ENCODE data around the gene HAND2. TPM values are rescaled to one million over a fixed set of nuclear protein-coding genes. Genes with fewer than 3 reads are reported as not detected.

The HAND2 gene
- total and polyA plus RNA-seq, 2 donors, result 1.2 to 1.4 TPM

- H3K4me1 ChIP-seq (ENCODE audit: control insufficient read depth in 2 of 2, insufficient read depth in 2 of 2, low read length in 2 of 2), result peaks cover 0 to 7% of the 10 kb centered on the region in 2 donors
- H3K4me3 ChIP-seq (ENCODE audit: low read length in 2 of 2), result no peak overlapping the region
- no peak overlapping the region for H3K27ac ChIP-seq (ENCODE audit: low read depth in 1 of 2, low read length in 1 of 2)
- 13% methylated on average over 24 of the region's 24 CpGs for WGBS
- DNase-seq (ENCODE audit: low read depth in 6 of 9, low spot score in 9 of 9), result no peak
- peaks cover 2 to 19% of the 10 kb centered on the region in 2 donors for H3K9me3 ChIP-seq (ENCODE audit: control insufficient read depth in 2 of 2, insufficient read depth in 1 of 2, low read length in 1 of 2)
- peaks cover 91 to 100% of the 10 kb centered on the region in 2 donors for H3K27me3 ChIP-seq (ENCODE audit: control insufficient read depth in 2 of 2, insufficient read depth in 1 of 2, low read length in 1 of 2)
- H3K36me3 ChIP-seq (ENCODE audit: control insufficient read depth in 2 of 2, insufficient read depth in 2 of 2, low read length in 1 of 2), result no peaks in the 10 kb centered on the region
These were observed 12.1 kb downstream of the HAND2 start for GRCh38 chr4:173517781-173518424.

GRCh38 chr4:173516621-173517524 is 13.2 kb downstream of the HAND2 start:
- no peaks in the 10 kb centered on the region for H3K36me3 ChIP-seq (ENCODE audit: control insufficient read depth in 2 of 2, insufficient read depth in 2 of 2, low read length in 1 of 2)
- 7% methylated on average over 48 of the region's 48 CpGs for WGBS
- peaks cover 0 to 12% of the 10 kb centered on the region in 2 donors for H3K9me3 ChIP-seq (ENCODE audit: control insufficient read depth in 2 of 2, insufficient read depth in 1 of 2, low read length in 1 of 2)
- DNase-seq (ENCODE audit: low read depth in 6 of 9, low spot score in 9 of 9), result no peak
- no peak overlapping the region for H3K4me3 ChIP-seq (ENCODE audit: low read length in 2 of 2)
- no peaks in the 10 kb centered on the region for H3K4me1 ChIP-seq (ENCODE audit: control insufficient read depth in 2 of 2, insufficient read depth in 2 of 2, low read length in 2 of 2)
- H3K27ac ChIP-seq (ENCODE audit: low read depth in 1 of 2, low read length in 1 of 2), result no peak overlapping the region
- H3K27me3 ChIP-seq (ENCODE audit: control insufficient read depth in 2 of 2, insufficient read depth in 1 of 2, low read length in 1 of 2), result peaks cover 89 to 100% of the 10 kb centered on the region in 2 donors

- WGBS, result 46% methylated on average over 4 of the region's 4 CpGs
- no peaks in the 10 kb centered on the region for H3K4me1 ChIP-seq (ENCODE audit: control insufficient read depth in 2 of 2, insufficient read depth in 2 of 2, low read length in 2 of 2)
- no peaks in the 10 kb centered on the region for H3K36me3 ChIP-seq (ENCODE audit: control insufficient read depth in 2 of 2, insufficient read depth in 2 of 2, low read length in 1 of 2)
- H3K27ac ChIP-seq (ENCODE audit: low read depth in 1 of 2, low read length in 1 of 2), result no peak overlapping the region
- peaks cover 89 to 100% of the 10 kb centered on the region in 2 donors for H3K27me3 ChIP-seq (ENCODE audit: control insufficient read depth in 2 of 2, insufficient read depth in 1 of 2, low read length in 1 of 2)
- no peak overlapping the region for H3K4me3 ChIP-seq (ENCODE audit: low read length in 2 of 2)
- H3K9me3 ChIP-seq (ENCODE audit: control insufficient read depth in 2 of 2, insufficient read depth in 1 of 2, low read length in 1 of 2), result peaks cover 0 to 12% of the 10 kb centered on the region in 2 donors
- no peak for DNase-seq (ENCODE audit: low read depth in 6 of 9, low spot score in 9 of 9)
These were observed 14.6 kb downstream of the HAND2 start for GRCh38 chr4:173515458-173515857.

- Histone ChIP-seq H3K4me3 (ENCODE audit: low read length in 2 of 2) (no peak overlapping the region), H3K27me3 (ENCODE audit: control insufficient read depth in 2 of 2, insufficient read depth in 1 of 2, low read length in 1 of 2) (peaks cover 90 to 100% of the 10 kb centered on the region in 2 donors), H3K4me1 (ENCODE audit: control insufficient read depth in 2 of 2, insufficient read depth in 2 of 2, low read length in 2 of 2) (peaks cover 0 to under 1% of the 10 kb centered on the region in 2 donors), H3K36me3 (ENCODE audit: control insufficient read depth in 2 of 2, insufficient read depth in 2 of 2, low read length in 1 of 2) (no peaks in the 10 kb centered on the region), H3K9me3 (ENCODE audit: control insufficient read depth in 2 of 2, insufficient read depth in 1 of 2, low read length in 1 of 2) (peaks cover 0 to 12% of the 10 kb centered on the region in 2 donors), H3K27ac (ENCODE audit: low read depth in 1 of 2, low read length in 1 of 2) (no peak overlapping the region)
- WGBS, result 28% methylated on average over 4 of the region's 4 CpGs
- no peak for DNase-seq (ENCODE audit: low read depth in 6 of 9, low spot score in 9 of 9)
These were observed 15.3 kb downstream of the HAND2 start for GRCh38 chr4:173514641-173515217.

- peaks cover 0 to 17% of the 10 kb centered on the region in 2 donors for H3K9me3 ChIP-seq (ENCODE audit: control insufficient read depth in 2 of 2, insufficient read depth in 1 of 2, low read length in 1 of 2)
- no peak overlapping the region for H3K27ac ChIP-seq (ENCODE audit: low read depth in 1 of 2, low read length in 1 of 2)
- peaks cover 90 to 100% of the 10 kb centered on the region in 2 donors for H3K27me3 ChIP-seq (ENCODE audit: control insufficient read depth in 2 of 2, insufficient read depth in 1 of 2, low read length in 1 of 2)
- peaks cover 0 to 9% of the 10 kb centered on the region in 2 donors for H3K4me1 ChIP-seq (ENCODE audit: control insufficient read depth in 2 of 2, insufficient read depth in 2 of 2, low read length in 2 of 2)
- H3K4me3 ChIP-seq (ENCODE audit: low read length in 2 of 2), result no peak overlapping the region
- DNase-seq (ENCODE audit: low read depth in 6 of 9, low spot score in 9 of 9), result no peak
- no peaks in the 10 kb centered on the region for H3K36me3 ChIP-seq (ENCODE audit: control insufficient read depth in 2 of 2, insufficient read depth in 2 of 2, low read length in 1 of 2)
These were observed 16.4 kb downstream of the HAND2 start for GRCh38 chr4:173513651-173514050.

GRCh38 chr4:173511787-173512361 is 18.2 kb downstream of the HAND2 start:
- Histone ChIP-seq H3K27me3 (ENCODE audit: control insufficient read depth in 2 of 2, insufficient read depth in 1 of 2, low read length in 1 of 2) (peaks cover 87 to 100% of the 10 kb centered on the region in 2 donors), H3K4me3 (ENCODE audit: low read length in 2 of 2) (no peak overlapping the region), H3K9me3 (ENCODE audit: control insufficient read depth in 2 of 2, insufficient read depth in 1 of 2, low read length in 1 of 2) (peaks cover 0 to 26% of the 10 kb centered on the region in 2 donors), H3K4me1 (ENCODE audit: control insufficient read depth in 2 of 2, insufficient read depth in 2 of 2, low read length in 2 of 2) (peaks cover 0 to 14% of the 10 kb centered on the region in 2 donors), H3K27ac (ENCODE audit: low read depth in 1 of 2, low read length in 1 of 2) (no peak overlapping the region), H3K36me3 (ENCODE audit: control insufficient read depth in 2 of 2, insufficient read depth in 2 of 2, low read length in 1 of 2) (no peaks in the 10 kb centered on the region)
- WGBS, result 30% methylated on average over 3 of the region's 3 CpGs
- no peak for DNase-seq (ENCODE audit: low read depth in 6 of 9, low spot score in 9 of 9)

GRCh38 chr4:173509036-173510001 is 20.7 kb downstream of the HAND2 start:
- Histone ChIP-seq H3K4me1 (ENCODE audit: control insufficient read depth in 2 of 2, insufficient read depth in 2 of 2, low read length in 2 of 2) (peaks cover 0 to 19% of the 10 kb centered on the region in 2 donors), H3K27me3 (ENCODE audit: control insufficient read depth in 2 of 2, insufficient read depth in 1 of 2, low read length in 1 of 2) (peaks cover 86 to 100% of the 10 kb centered on the region in 2 donors), H3K4me3 (ENCODE audit: low read length in 2 of 2) (peak overlapping the region; percentile 34 to 54), H3K9me3 (ENCODE audit: control insufficient read depth in 2 of 2, insufficient read depth in 1 of 2, low read length in 1 of 2) (peaks cover 0 to 21% of the 10 kb centered on the region in 2 donors), H3K27ac (ENCODE audit: low read depth in 1 of 2, low read length in 1 of 2) (no peak overlapping the region), H3K36me3 (ENCODE audit: control insufficient read depth in 2 of 2, insufficient read depth in 2 of 2, low read length in 1 of 2) (no peaks in the 10 kb centered on the region)
- 3% methylated on average over 72 of the region's 72 CpGs for WGBS
- DNase-seq (ENCODE audit: low read depth in 6 of 9, low spot score in 9 of 9), result no peak

GRCh38 chr4:173508386-173509035 is 21.5 kb downstream of the HAND2 start:
- Histone ChIP-seq H3K27me3 (ENCODE audit: control insufficient read depth in 2 of 2, insufficient read depth in 1 of 2, low read length in 1 of 2) (peaks cover 90 to 100% of the 10 kb centered on the region in 2 donors), H3K9me3 (ENCODE audit: control insufficient read depth in 2 of 2, insufficient read depth in 1 of 2, low read length in 1 of 2) (peaks cover 0 to 21% of the 10 kb centered on the region in 2 donors), H3K4me3 (ENCODE audit: low read length in 2 of 2) (peak overlapping the region in 1 of 2 donors; percentile 54), H3K36me3 (ENCODE audit: control insufficient read depth in 2 of 2, insufficient read depth in 2 of 2, low read length in 1 of 2) (no peaks in the 10 kb centered on the region), H3K4me1 (ENCODE audit: control insufficient read depth in 2 of 2, insufficient read depth in 2 of 2, low read length in 2 of 2) (peaks cover 0 to 19% of the 10 kb centered on the region in 2 donors), H3K27ac (ENCODE audit: low read depth in 1 of 2, low read length in 1 of 2) (no peak overlapping the region)
- DNase-seq (ENCODE audit: low read depth in 6 of 9, low spot score in 9 of 9), result no peak
- 5% methylated on average over 34 of the region's 34 CpGs for WGBS
